Lung (tissue), 12 donors: Measurements from ENCODE around the gene SND1. TPM values are rescaled to one million over a fixed set of nuclear protein-coding genes. Genes with fewer than 3 reads are reported as not detected.

Source experiments
- ATAC-seq: fragments of 200-7000 bp; cut with Tn5 transposase; one replicate; pipeline ENCODE4 v1.9.1; 2020; ENCODE audit warnings: moderate number of reproducible peaks; ENCODE audit not compliant: insufficient read depth, low FRiP score
- DNase-seq, 3 donors: peaks; one replicate each; pipeline ENCODE4 v3.0.0-alpha.2; 2013 to 2017
- H3K27ac ChIP-seq, 2 donors: one replicate each; pipeline ENCODE4 v1.5.1; 2013; ENCODE audit warnings: mild to moderate bottlenecking in 2 of 2, moderate library complexity in 2 of 2, control low read depth in 1 of 2, inconsistent platforms in 1 of 2, low read depth in 1 of 2, low read length in 1 of 2
- H3K27me3 ChIP-seq, 3 donors: one replicate each; pipeline ENCODE4 v1.5.1; 2013; ENCODE audit warnings: low read length in 2 of 3; ENCODE audit not compliant: control insufficient read depth in 3 of 3, insufficient read depth in 3 of 3
- H3K36me3 ChIP-seq, 4 donors: one replicate each; pipeline ENCODE4 v1.5.1; 2013; ENCODE audit warnings: low read length in 4 of 4, mild to moderate bottlenecking in 1 of 4, moderate library complexity in 1 of 4; ENCODE audit not compliant: control insufficient read depth in 4 of 4, insufficient read depth in 4 of 4
- H3K4me1 ChIP-seq, 5 donors: one replicate each; pipeline ENCODE4 v1.5.1; 2013; ENCODE audit warnings: low read length in 5 of 5, mild to moderate bottlenecking in 2 of 5, moderate library complexity in 1 of 5; ENCODE audit not compliant: control insufficient read depth in 5 of 5, insufficient read depth in 5 of 5
- H3K4me3 ChIP-seq: one replicate; pipeline ENCODE4 v1.5.1; 2013; ENCODE audit warnings: mild to moderate bottlenecking, control low read depth, moderate library complexity
- H3K9ac ChIP-seq, 2 donors: one replicate each; pipeline ENCODE4 v1.5.1; 2013; ENCODE audit warnings: low read length in 2 of 2, control low read depth in 1 of 2; ENCODE audit not compliant: insufficient read depth in 1 of 2
- H3K9me3 ChIP-seq, 4 donors: one replicate each; pipeline ENCODE4 v1.5.1; 2013; ENCODE audit warnings: low read length in 3 of 4, mild to moderate bottlenecking in 1 of 4, moderate library complexity in 1 of 4; ENCODE audit not compliant: control insufficient read depth in 4 of 4, insufficient read depth in 3 of 4
- CTCF ChIP-seq: IDR thresholded peaks from 2 replicates; pipeline ENCODE4 v1.5.1; 2012; ENCODE audit warnings: mild to moderate bottlenecking; ENCODE audit errors: control extremely low read depth, extremely low read depth
- WGBS, 2 donors: extraction: QIAGEN DNeasy Blood & Tissue Kit; methylation state at CpG; one replicate each; pipeline ENCODE4 v1.1.7; 2013; 5-methylcytosine and 5-hydroxymethylcytosine counted together
- polyA plus RNA-seq, 2 donors: library from polyadenylated mRNA; stranded (reverse); fragments of 200-250 nt; gene quantifications; one replicate each; pipeline ENCODE4 v1.2.1, GENCODE V29; 2013
- total RNA-seq, 2 donors: library from RNA; depleted of rRNA in 1 of 2; stranded (reverse); fragments of >200 nt in 1 of 2; gene quantifications; one replicate each; pipeline ENCODE4 v1.2.1, GENCODE V29; 2014 to 2021
- donor health status: control.
- donor health status: control.
- donor health status: Bipolar disorder and iron deficiency.
- donor health status: healthy.
- donor health status: DM: yes; HTN: yes; CAD: no.

SND1 gene
- total and polyA plus RNA-seq, 4 donors: 94.5 to 210 (median 137) TPM

DNA sequence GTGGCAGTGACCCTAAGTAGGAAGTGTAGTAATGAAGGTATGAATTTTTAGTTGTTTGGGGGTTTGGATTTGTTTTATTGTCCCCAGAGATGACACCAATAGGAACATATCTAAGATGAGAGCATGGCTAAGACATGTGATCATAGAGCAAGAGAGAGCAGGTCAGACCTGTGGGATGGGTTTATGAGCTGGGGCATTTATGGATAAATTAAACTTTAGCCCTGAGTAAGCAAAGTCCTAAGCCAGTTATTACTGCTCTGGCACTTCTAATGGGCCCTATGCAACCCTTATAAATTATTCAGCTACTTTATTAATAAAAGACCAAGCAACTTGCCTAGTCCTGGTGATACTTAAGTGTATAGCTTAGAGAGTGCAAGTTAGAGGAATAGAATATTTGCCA lies 294.1 kb downstream of the SND1 start:
- no peak for TF ChIP-seq CTCF
- Histone ChIP-seq H3K27me3 (no peaks in the 10 kb centered on the region), H3K9me3 (no peaks in the 10 kb centered on the region), H3K4me3 (no peak overlapping the region), H3K4me1 (peaks cover 0 to 56% (median 29%) of the 10 kb centered on the region in 5 donors), H3K9ac (no peak overlapping the region), H3K36me3 (no peaks in the 10 kb centered on the region), H3K27ac (no peak overlapping the region)
- no peak for DNase-seq
- ATAC-seq: no peak

DNA sequence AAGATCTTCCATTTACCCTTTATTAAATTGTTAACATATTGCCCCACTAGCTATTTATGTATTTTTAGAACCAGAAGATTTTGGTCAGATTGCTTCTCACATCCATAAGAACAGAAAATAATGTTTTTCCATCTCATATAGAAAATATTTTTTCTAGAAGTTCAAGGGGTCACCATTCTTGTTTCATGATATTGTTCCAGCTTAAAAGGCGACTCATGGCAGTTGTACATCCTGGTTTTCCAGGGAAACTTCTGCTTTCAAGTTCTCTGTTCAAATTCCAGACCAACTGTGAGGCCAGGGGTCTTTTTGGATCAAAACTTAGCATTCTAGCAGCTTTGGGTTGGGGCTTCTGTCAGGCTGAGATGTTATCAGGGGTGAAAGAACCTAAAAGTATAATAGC lies 294.9 kb downstream of the SND1 start:
- Histone ChIP-seq H3K4me1 (peaks cover 0 to 56% (median 31%) of the 10 kb centered on the region in 5 donors), H3K9me3 (no peaks in the 10 kb centered on the region), H3K9ac (no peak overlapping the region), H3K27ac (no peak overlapping the region), H3K36me3 (no peaks in the 10 kb centered on the region), H3K27me3 (no peaks in the 10 kb centered on the region), H3K4me3 (no peak overlapping the region)
- 92 to 95% methylated on average over 1 of the region's 1 CpG for WGBS, 2 donors
- ATAC-seq: no peak
- no peak for TF ChIP-seq CTCF
- no peak for DNase-seq

DNA sequence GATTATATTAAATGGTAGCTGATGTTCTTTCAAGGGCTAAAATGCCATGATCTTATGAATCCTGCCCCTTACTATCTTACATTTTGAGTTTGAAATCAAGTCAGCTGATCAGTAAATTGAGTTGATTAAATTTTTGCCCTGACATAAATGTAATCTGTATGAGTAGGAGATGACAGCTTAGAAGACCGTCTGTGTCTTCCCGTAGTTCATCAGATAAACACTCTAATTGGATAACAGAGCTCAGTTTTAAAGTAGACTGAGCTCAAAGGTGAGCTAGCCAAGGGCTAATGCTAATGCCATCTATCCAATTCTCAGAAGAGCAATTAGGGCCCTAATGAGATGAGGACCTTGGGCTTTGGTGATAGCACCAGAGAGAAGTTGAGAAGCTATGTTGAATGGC lies 296.3 kb downstream of the SND1 start:
- Histone ChIP-seq H3K9me3 (no peaks in the 10 kb centered on the region), H3K4me3 (no peak overlapping the region), H3K4me1 (peaks cover 0 to 55% (median 31%) of the 10 kb centered on the region in 5 donors), H3K36me3 (no peaks in the 10 kb centered on the region), H3K9ac (no peak overlapping the region), H3K27ac (no peak overlapping the region), H3K27me3 (no peaks in the 10 kb centered on the region)
- ATAC-seq: no peak
- no peak for TF ChIP-seq CTCF
- WGBS, 2 donors: 96 to 100% methylated on average over 2 of the region's 2 CpGs
- no peak for DNase-seq

- peaks cover 0 to 49% (median 30%) of the 10 kb centered on the region in 5 donors for H3K4me1 ChIP-seq
- no peaks in the 10 kb centered on the region for H3K36me3 ChIP-seq
- no peak for ATAC-seq
- H3K27me3 ChIP-seq: no peaks in the 10 kb centered on the region
- H3K27ac ChIP-seq: no peak overlapping the region
- H3K9ac ChIP-seq: no peak overlapping the region
- DNase-seq: no peak
- no peaks in the 10 kb centered on the region for H3K9me3 ChIP-seq
- no peak overlapping the region for H3K4me3 ChIP-seq
- TF ChIP-seq CTCF: no peak
- 87 to 89% methylated on average over 2 of the region's 2 CpGs for WGBS, 2 donors
Measured at GRCh38 chr7:127948930-127949329, 296.9 kb downstream of the SND1 start.
